Right atrium auricular region (tissue), 2 donors: Measurements from ENCODE around the gene PRPF39. TPM values are rescaled to one million over a fixed set of nuclear protein-coding genes. Genes with fewer than 3 reads are reported as not detected.

ENCODE experiments used
- DNase-seq: peaks from one replicate; pipeline ENCODE4 v3.0.0-alpha.2; 2019; ENCODE audit warnings: low spot score
- H3K27ac ChIP-seq, 2 donors: fragments of 200-600 bp; sonication (generic); 1 replicate in 1 of 2; 2 replicates in 1 of 2; pipeline ENCODE4 v1.5.1; 2016 to 2019
- H3K27me3 ChIP-seq, 2 donors: fragments of 200-600 bp; sonication (generic); one replicate each; pipeline versions ENCODE4 v1.5.1 to v1.6.0; 2017 to 2019
- H3K36me3 ChIP-seq: fragments of 200-600 bp; sonication (generic); one replicate; pipeline ENCODE4 v1.5.1; 2016
- H3K4me1 ChIP-seq, 2 donors: fragments of 200-600 bp; sonication (generic); one replicate each; pipeline versions ENCODE4 v1.5.1 to v1.6.0; 2017 to 2019
- H3K4me3 ChIP-seq, 2 donors: fragments of 200-600 bp; sonication (generic); 1 replicate in 1 of 2; 2 replicates in 1 of 2; pipeline ENCODE4 v1.5.1; 2017 to 2019; ENCODE audit warnings: mild to moderate bottlenecking in 1 of 2, moderate library complexity in 1 of 2
- H3K9me3 ChIP-seq, 2 donors: fragments of 200-600 bp; sonication (generic); one replicate each; pipeline ENCODE4 v1.5.1; 2019
- CTCF ChIP-seq, 2 donors: fragments of 200-600 bp; sonication (generic); IDR thresholded peaks; one replicate each; pipeline ENCODE4 v1.5.1; 2019; ENCODE audit warnings: antibody characterized with exemption in 2 of 2
- total RNA-seq, 2 donors: library from RNA; depleted of rRNA; stranded (reverse); fragments of >200 nt; gene quantifications; one replicate each; pipeline ENCODE4 v1.1.0, GENCODE V29; 2016

The PRPF39 gene
- total RNA-seq, 2 donors from 2014 or later = 7.8 to 8.0 TPM

GRCh38 chr14:45096218-45096617 is 12.3 kb downstream of the PRPF39 start:
- H3K4me1 ChIP-seq = no peaks in the 10 kb centered on the region
- H3K36me3 ChIP-seq = peaks cover 38% of the 10 kb centered on the region
- no peaks in the 10 kb centered on the region for H3K27me3 ChIP-seq
- H3K9me3 ChIP-seq = no peaks in the 10 kb centered on the region
- no peak overlapping the region for H3K27ac ChIP-seq
- no peak for DNase-seq
- no peak for TF ChIP-seq CTCF (IDR thresholded peaks at IDR 0.05)
- no peak overlapping the region for H3K4me3 ChIP-seq

- no peak overlapping the region for H3K4me3 ChIP-seq
- no peaks in the 10 kb centered on the region for H3K9me3 ChIP-seq
- no peak overlapping the region for H3K27ac ChIP-seq
- H3K36me3 ChIP-seq = peaks cover 62% of the 10 kb centered on the region
- no peaks in the 10 kb centered on the region for H3K27me3 ChIP-seq
- no peak for DNase-seq
- H3K4me1 ChIP-seq = no peaks in the 10 kb centered on the region
- TF ChIP-seq CTCF (IDR thresholded peaks at IDR 0.05) = no peak
These were observed 19.9 kb downstream of the PRPF39 start for GRCh38 chr14:45103806-45104205.

GRCh38 chr14:45104561-45104960 is 20.6 kb downstream of the PRPF39 start:
- H3K27ac ChIP-seq = no peak overlapping the region
- no peaks in the 10 kb centered on the region for H3K4me1 ChIP-seq
- no peak for TF ChIP-seq CTCF (IDR thresholded peaks at IDR 0.05)
- H3K4me3 ChIP-seq = no peak overlapping the region
- no peak for DNase-seq
- H3K9me3 ChIP-seq = no peaks in the 10 kb centered on the region
- peaks cover 59% of the 10 kb centered on the region for H3K36me3 ChIP-seq
- no peaks in the 10 kb centered on the region for H3K27me3 ChIP-seq

- TF ChIP-seq CTCF (IDR thresholded peaks at IDR 0.05) = no peak
- Histone ChIP-seq H3K27ac (no peak overlapping the region), H3K27me3 (no peaks in the 10 kb centered on the region), H3K9me3 (no peaks in the 10 kb centered on the region), H3K4me1 (no peaks in the 10 kb centered on the region), H3K36me3 (peaks cover 75% of the 10 kb centered on the region), H3K4me3 (no peak overlapping the region)
- no peak for DNase-seq
These were observed 29.2 kb downstream of the PRPF39 start for GRCh38 chr14:45112896-45113781.

GRCh38 chr14:45114327-45114726 is 30.4 kb downstream of the PRPF39 start:
- no peaks in the 10 kb centered on the region for H3K9me3 ChIP-seq
- DNase-seq = no peak
- H3K27ac ChIP-seq = no peak overlapping the region
- peaks cover 86% of the 10 kb centered on the region for H3K36me3 ChIP-seq
- H3K27me3 ChIP-seq = no peaks in the 10 kb centered on the region
- no peak overlapping the region for H3K4me3 ChIP-seq
- no peaks in the 10 kb centered on the region for H3K4me1 ChIP-seq
- TF ChIP-seq CTCF (IDR thresholded peaks at IDR 0.05) = no peak
